C4-2B (cell line): ENCODE measurements around the gene CSNK1A1L.

Experiments used
- H3K27ac ChIP-seq: fragments of 450-650 bp; 2 replicates; pipeline ENCODE4 v1.5.1; 2017
- ZFX ChIP-seq: fragments of 450-650 bp; IDR thresholded peaks from 2 replicates; pipeline ENCODE4 v1.6.1; 2017
- TF ChIP-seq, protein P1 (sequence below): fragments of 450-650 bp; conservative IDR thresholded peaks from 2 replicates; pipeline ENCODE4 v1.5.1; 2017; ENCODE audit warnings: mild to moderate bottlenecking

Gene CSNK1A1L

DNA sequence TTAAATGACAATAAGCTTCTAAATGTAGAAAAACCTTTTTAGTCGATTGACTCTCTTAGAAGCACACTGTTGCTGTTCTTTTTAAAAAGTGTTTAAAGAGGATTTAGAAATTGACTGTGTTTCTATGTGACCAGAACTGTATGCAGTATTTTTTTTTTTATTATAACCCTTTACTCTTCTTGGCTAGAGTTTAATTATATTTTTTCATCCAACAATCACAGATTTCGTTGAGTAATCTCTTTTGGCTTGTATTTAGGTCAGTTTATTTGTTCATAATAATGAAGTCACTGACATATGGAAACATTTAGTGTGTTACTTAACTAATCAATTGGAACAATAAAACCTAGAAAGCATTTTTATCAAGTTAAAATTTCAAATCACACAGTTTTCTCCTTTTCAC lies 19.9 kb downstream of the CSNK1A1L start:
- TF ChIP-seq, protein P1, sequence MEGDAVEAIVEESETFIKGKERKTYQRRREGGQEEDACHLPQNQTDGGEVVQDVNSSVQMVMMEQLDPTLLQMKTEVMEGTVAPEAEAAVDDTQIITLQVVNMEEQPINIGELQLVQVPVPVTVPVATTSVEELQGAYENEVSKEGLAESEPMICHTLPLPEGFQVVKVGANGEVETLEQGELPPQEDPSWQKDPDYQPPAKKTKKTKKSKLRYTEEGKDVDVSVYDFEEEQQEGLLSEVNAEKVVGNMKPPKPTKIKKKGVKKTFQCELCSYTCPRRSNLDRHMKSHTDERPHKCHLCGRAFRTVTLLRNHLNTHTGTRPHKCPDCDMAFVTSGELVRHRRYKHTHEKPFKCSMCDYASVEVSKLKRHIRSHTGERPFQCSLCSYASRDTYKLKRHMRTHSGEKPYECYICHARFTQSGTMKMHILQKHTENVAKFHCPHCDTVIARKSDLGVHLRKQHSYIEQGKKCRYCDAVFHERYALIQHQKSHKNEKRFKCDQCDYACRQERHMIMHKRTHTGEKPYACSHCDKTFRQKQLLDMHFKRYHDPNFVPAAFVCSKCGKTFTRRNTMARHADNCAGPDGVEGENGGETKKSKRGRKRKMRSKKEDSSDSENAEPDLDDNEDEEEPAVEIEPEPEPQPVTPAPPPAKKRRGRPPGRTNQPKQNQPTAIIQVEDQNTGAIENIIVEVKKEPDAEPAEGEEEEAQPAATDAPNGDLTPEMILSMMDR = no peak
- TF ChIP-seq ZFX = no peak
- no peak overlapping the region for H3K27ac ChIP-seq

DNA sequence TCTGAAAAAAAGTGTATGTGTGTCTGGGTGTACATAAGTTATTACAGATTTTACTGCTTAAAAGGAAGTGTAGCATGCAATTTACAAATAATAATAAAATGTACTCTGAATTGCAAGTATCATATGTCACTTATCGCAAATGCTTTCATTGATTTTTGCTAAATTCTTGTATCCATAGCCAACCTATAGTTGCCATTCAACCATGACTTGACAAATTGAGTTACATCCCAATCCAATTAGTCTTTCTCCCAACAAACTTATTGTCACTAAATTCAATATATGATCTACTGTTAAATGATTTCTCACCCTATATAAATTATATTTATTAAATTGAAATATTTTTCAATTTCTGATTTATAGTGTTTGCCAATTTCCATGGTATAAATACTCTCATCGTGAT lies 28.6 kb downstream of the CSNK1A1L start:
- no peak overlapping the region for H3K27ac ChIP-seq
- TF ChIP-seq, protein P1 = no peak
- no peak for TF ChIP-seq ZFX

DNA sequence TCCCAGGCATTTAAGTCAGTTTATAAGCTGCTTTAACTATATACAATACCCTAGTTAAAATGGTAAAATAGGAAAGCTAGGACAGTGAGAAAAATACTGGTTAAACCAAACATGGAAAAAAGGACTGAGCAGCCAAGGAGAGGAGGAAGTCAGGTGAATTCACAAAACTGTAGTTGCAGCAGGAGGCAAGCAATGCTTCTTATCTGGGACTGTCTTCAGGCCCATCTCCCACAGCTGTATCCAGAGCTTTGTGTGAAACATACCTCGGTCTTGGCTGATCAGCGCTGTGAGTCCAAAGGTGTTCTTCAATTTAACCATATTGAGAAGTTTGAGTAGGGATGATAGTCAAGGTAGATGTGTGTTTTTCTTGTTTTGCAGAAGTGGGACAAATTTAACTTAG lies 30.3 kb downstream of the CSNK1A1L start:
- no peak overlapping the region for H3K27ac ChIP-seq
- TF ChIP-seq ZFX = no peak
- TF ChIP-seq, protein P1 = no peak

DNA sequence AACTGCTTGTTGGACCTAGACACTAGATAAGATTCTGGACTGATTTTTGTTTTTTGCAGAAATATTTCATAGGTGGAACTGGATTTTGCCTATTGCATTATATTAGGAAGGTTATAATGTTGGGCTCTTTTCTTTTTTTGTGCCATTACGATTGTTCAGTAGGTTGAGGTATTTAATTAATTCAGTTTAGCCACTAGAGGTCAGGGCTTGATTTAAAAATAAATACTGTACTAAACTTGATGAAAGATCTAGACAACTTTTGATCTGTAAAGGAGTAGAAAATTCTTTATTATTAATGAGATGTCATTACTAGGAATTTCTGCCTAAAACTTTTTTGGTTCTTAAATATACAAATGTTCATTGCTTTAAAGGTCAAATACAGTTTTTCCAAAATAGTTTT lies 30.8 kb downstream of the CSNK1A1L start:
- TF ChIP-seq, protein P1 = peak; percentile 63
- TF ChIP-seq ZFX = no peak
- no peak overlapping the region for H3K27ac ChIP-seq

DNA sequence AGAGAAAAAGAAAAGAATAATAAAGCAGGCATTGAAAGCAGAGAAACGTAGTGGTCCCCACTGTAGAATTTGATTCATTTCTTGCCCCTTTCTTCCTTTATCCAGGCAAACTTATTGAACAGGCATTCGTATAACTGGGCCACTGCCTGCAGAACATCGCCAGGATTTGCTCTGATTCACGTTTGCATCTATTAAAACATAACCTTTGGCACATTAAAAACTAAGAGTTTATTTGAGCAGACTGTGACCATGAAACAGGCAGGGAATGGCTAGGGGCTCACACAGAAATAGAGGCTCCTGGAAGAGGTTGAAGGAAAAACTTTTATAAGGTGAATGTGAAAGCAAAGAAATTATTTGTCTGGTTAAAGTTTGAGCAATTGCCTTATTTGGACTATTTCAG lies 33.4 kb downstream of the CSNK1A1L start:
- H3K27ac ChIP-seq = no peak overlapping the region
- TF ChIP-seq, protein P1 = no peak
- no peak for TF ChIP-seq ZFX

DNA sequence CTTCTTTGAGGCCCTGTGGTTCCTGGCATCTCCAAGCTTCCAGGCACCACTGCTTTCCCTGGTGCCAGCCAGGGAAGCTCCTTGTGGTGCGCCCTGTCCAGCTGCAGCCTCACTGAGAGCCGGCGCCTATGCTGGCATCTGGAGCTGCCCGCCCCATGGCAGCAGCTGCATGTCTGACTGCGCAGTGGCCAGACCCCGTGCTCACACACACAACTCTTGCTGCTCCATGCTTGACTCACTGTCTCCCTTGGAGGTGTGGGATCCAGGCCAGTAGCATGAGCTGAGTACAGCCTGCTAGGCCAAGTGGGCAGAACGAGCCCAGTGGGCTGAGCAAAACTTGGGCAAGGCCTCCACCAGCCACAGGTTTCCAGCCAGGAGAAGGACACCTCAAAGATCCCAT lies 34.5 kb downstream of the CSNK1A1L start:
- no peak overlapping the region for H3K27ac ChIP-seq
- TF ChIP-seq, protein P1 = no peak
- TF ChIP-seq ZFX = no peak

DNA sequence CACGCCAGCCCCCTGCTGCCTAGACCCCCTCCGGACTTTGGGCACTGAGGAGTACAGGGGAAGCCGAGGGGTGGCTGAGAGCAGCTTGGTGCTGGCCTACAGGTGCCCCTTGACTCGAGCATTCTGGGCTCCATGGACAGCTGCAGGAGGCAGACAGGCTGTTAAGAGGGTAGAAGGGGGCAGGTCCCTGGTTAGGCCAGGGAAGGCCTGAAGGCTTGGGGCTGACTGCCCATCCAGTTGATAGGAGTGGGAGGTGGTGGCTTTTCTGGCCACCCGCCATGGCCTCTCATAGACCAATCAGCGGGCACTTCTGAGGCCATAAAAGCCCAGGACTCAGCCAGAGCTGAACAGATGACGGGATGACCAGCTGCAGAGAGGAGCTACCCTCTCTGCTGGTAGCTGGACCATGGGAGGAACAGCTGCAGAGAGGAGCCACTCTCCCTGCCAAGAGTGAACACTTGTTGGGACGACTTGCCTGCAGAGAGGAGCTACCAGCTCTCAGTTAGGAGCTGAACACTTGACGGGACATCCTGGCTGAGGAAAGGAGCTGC lies 35.2 kb downstream of the CSNK1A1L start:
- no peak overlapping the region for H3K27ac ChIP-seq
- no peak for TF ChIP-seq ZFX
- TF ChIP-seq, protein P1 = no peak
